Omental fat pad (tissue), 4 donors: ENCODE measurements around the gene CTRB2. TPM values are rescaled to one million over a fixed set of nuclear protein-coding genes. Genes with fewer than 3 reads are reported as not detected.

ENCODE experiments used
- ATAC-seq: fragments of 150-250 bp; one replicate; pipeline ENCODE4 v1.9.1; 2016; ENCODE audit warnings: mild to moderate bottlenecking, moderate library complexity; ENCODE audit not compliant: low FRiP score
- DNase-seq: peaks from one replicate; pipeline ENCODE4 v3.0.0-alpha.2; 2019; ENCODE audit warnings: low spot score
- CTCF ChIP-seq, 3 donors: fragments of 450-650 bp; IDR thresholded peaks; one replicate each; pipeline ENCODE4 v1.5.1; 2016 to 2017; ENCODE audit warnings: antibody characterized with exemption in 3 of 3, mild to moderate bottlenecking in 3 of 3, moderate library complexity in 2 of 3
- total RNA-seq, 4 donors: library from RNA; depleted of rRNA; stranded (reverse); fragments of >200 nt; gene quantifications; one replicate each; pipeline ENCODE4 v1.1.0, GENCODE V29; 2016

Gene CTRB2
- total RNA-seq, 4 donors from 2014 or later, result not detected

- no peak for TF ChIP-seq CTCF (IDR thresholded peaks at IDR 0.05)
- no peak for ATAC-seq
- DNase-seq, result no peak
Observed at GRCh38 chr16:75228143-75228976, 21.4 kb upstream of the CTRB2 start.

- no peak for DNase-seq
- no peak for TF ChIP-seq CTCF (IDR thresholded peaks at IDR 0.05)
- ATAC-seq, result no peak
Observed at GRCh38 chr16:75227361-75228142, 20.6 kb upstream of the CTRB2 start.

GRCh38 chr16:75226550-75227360, 19.8 kb upstream of the CTRB2 start:
- no peak for TF ChIP-seq CTCF (IDR thresholded peaks at IDR 0.05)
- DNase-seq, result no peak
- ATAC-seq, result no peak

GRCh38 chr16:75225678-75226515, 18.9 kb upstream of the CTRB2 start:
- DNase-seq, result no peak
- no peak for ATAC-seq
- no peak for TF ChIP-seq CTCF (IDR thresholded peaks at IDR 0.05)

GRCh38 chr16:75225092-75225491, 18.1 kb upstream of the CTRB2 start:
- TF ChIP-seq CTCF (IDR thresholded peaks at IDR 0.05), result no peak
- ATAC-seq (no peak), DNase-seq (no peak)
